ENCODE measurements around the gene SPDEF.

DNA sequence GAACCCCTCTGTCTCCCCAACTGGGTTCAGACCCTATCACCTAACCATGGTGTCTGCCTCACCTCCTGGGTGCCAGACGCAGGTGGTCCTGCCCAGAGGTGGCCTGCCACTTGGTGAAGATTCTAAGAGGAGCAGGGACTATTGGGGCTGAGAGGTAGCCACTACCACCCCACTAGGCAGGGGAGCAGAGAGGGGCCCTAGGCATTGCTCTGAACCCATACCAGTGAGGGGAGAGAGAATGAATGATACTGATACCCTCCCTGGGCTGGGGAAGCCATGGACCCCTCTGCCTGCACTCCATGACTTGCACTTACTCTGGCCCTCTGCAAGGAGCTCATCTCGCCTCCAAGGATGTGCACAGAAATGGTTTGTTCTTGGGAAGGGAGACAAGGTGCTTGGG lies 31.7 kb upstream of the SPDEF start:
- TF ChIP-seq, protein P1, sequence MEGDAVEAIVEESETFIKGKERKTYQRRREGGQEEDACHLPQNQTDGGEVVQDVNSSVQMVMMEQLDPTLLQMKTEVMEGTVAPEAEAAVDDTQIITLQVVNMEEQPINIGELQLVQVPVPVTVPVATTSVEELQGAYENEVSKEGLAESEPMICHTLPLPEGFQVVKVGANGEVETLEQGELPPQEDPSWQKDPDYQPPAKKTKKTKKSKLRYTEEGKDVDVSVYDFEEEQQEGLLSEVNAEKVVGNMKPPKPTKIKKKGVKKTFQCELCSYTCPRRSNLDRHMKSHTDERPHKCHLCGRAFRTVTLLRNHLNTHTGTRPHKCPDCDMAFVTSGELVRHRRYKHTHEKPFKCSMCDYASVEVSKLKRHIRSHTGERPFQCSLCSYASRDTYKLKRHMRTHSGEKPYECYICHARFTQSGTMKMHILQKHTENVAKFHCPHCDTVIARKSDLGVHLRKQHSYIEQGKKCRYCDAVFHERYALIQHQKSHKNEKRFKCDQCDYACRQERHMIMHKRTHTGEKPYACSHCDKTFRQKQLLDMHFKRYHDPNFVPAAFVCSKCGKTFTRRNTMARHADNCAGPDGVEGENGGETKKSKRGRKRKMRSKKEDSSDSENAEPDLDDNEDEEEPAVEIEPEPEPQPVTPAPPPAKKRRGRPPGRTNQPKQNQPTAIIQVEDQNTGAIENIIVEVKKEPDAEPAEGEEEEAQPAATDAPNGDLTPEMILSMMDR (IDR thresholded peaks at IDR 0.05): no peak
- no peak for TF ChIP-seq POLR2AphosphoS5 (IDR thresholded peaks at IDR 0.05; ENCODE audit: insufficient read depth in 1 of 2, low read depth in 1 of 2)

Data from vagina (tissue), 2 donors.